Upper lobe of left lung (tissue), 6 donors: ENCODE measurements around the gene ADD2. TPM values are rescaled to one million over a fixed set of nuclear protein-coding genes. Genes with fewer than 3 reads are reported as not detected.

Experiments used
- ATAC-seq, 2 donors: fragments of 200-7000 bp; cut with Tn5 transposase; one replicate each; pipeline ENCODE4 v1.9.1; 2022; ENCODE audit warnings: mild to moderate bottlenecking in 2 of 2, moderate library complexity in 2 of 2; ENCODE audit not compliant: low FRiP score in 2 of 2
- DNase-seq, 2 donors: peaks; one replicate each; pipeline ENCODE4 v3.0.0-alpha.2; 2019 to 2020
- H3K27ac ChIP-seq, 4 donors: fragments of 200-600 bp; sonication (generic); one replicate each; pipeline ENCODE4 v1.5.1; 2016 to 2019
- H3K27me3 ChIP-seq, 4 donors: fragments of 200-600 bp; sonication (generic); one replicate each; pipeline ENCODE4 v1.5.1; 2017 to 2019
- H3K36me3 ChIP-seq, 4 donors: fragments of 200-600 bp; sonication (generic); one replicate each; pipeline ENCODE4 v1.5.1; 2016 to 2019
- H3K4me1 ChIP-seq, 4 donors: fragments of 200-600 bp; sonication (generic); one replicate each; pipeline ENCODE4 v1.5.1; 2018 to 2019
- H3K4me3 ChIP-seq, 4 donors: fragments of 200-600 bp; sonication (generic); one replicate each; pipeline ENCODE4 v1.5.1; 2017 to 2019; ENCODE audit warnings: mild to moderate bottlenecking in 2 of 4, moderate library complexity in 1 of 4
- H3K9me3 ChIP-seq, 4 donors: fragments of 200-600 bp; sonication (generic); one replicate each; pipeline ENCODE4 v1.5.1; 2018 to 2019
- EP300 ChIP-seq, 4 donors: sonication (generic); formaldehyde crosslinking; IDR thresholded peaks; one replicate each; pipeline ENCODE4 v1.5.1; 2017; ENCODE audit warnings: antibody characterized with exemption in 4 of 4, control low read depth in 2 of 4
- POLR2A ChIP-seq, 4 donors: fragments of 450-650 bp; IDR thresholded peaks; one replicate each; pipeline ENCODE4 v1.5.1; 2016 to 2017; ENCODE audit warnings: antibody characterized with exemption in 4 of 4, mild to moderate bottlenecking in 2 of 4
- POLR2AphosphoS5 ChIP-seq, 2 donors: sonication (generic); formaldehyde crosslinking; IDR thresholded peaks; one replicate each; pipeline ENCODE4 v1.5.1; 2017; ENCODE audit warnings: antibody characterized with exemption in 2 of 2
- WGBS, 2 donors: methylation state at CpG; one replicate each; pipeline ENCODE4 v1.1.5; 2017 to 2018; 5-methylcytosine and 5-hydroxymethylcytosine counted together
- total RNA-seq, 6 donors: library from RNA; depleted of rRNA in 4 of 6; stranded (reverse); fragments of >200 nt in 4 of 6; gene quantifications; one replicate each; pipeline versions ENCODE4 v1.1.0 to v1.2.1, GENCODE V29; 2016 to 2021
- TF ChIP-seq, protein P1 (sequence below), 6 experiments: fragments of 450-650 bp in 4 of 6; fragments of 200-600 bp in 2 of 6; sonication (generic) in 2 of 6; IDR thresholded peaks; one replicate each; pipeline ENCODE4 v1.5.1; 2016 to 2019; ENCODE audit warnings: antibody characterized with exemption in 6 of 6
- donor health status: DM: no; HTN: no; CAD: no; lungs with moderate emphysema.
- donor health status: DM: no; HTN: yes; CAD: no; lungs with severe emphysema.

Gene ADD2
- total RNA-seq, 6 donors from 2014 or later: under 0.01 to 3.3 (median 0.50) TPM

GRCh38 chr2:70751881-70752280 lies 16.1 kb downstream of the ADD2 start:
- Histone ChIP-seq H3K27me3 (no peaks in the 10 kb centered on the region), H3K4me3 (no peak overlapping the region), H3K27ac (no peak overlapping the region), H3K4me1 (peaks cover 0 to 5% (median 0%) of the 10 kb centered on the region in 4 donors), H3K9me3 (no peaks in the 10 kb centered on the region), H3K36me3 (no peaks in the 10 kb centered on the region)
- TF ChIP-seq EP300 (IDR thresholded peaks at IDR 0.05) (no peak), POLR2AphosphoS5 (IDR thresholded peaks at IDR 0.05) (no peak), POLR2A (IDR thresholded peaks at IDR 0.05) (no peak)
- TF ChIP-seq, protein P1, sequence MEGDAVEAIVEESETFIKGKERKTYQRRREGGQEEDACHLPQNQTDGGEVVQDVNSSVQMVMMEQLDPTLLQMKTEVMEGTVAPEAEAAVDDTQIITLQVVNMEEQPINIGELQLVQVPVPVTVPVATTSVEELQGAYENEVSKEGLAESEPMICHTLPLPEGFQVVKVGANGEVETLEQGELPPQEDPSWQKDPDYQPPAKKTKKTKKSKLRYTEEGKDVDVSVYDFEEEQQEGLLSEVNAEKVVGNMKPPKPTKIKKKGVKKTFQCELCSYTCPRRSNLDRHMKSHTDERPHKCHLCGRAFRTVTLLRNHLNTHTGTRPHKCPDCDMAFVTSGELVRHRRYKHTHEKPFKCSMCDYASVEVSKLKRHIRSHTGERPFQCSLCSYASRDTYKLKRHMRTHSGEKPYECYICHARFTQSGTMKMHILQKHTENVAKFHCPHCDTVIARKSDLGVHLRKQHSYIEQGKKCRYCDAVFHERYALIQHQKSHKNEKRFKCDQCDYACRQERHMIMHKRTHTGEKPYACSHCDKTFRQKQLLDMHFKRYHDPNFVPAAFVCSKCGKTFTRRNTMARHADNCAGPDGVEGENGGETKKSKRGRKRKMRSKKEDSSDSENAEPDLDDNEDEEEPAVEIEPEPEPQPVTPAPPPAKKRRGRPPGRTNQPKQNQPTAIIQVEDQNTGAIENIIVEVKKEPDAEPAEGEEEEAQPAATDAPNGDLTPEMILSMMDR (IDR thresholded peaks at IDR 0.05): no peak
- DNase-seq: no peak
- ATAC-seq: no peak
- 71 to 73% methylated on average over 4 of the region's 4 CpGs for WGBS, 2 donors

GRCh38 chr2:70750320-70750719 lies 17.7 kb downstream of the ADD2 start:
- H3K4me1 ChIP-seq: peaks cover 0 to 5% (median 0%) of the 10 kb centered on the region in 4 donors
- H3K27me3 ChIP-seq: no peaks in the 10 kb centered on the region
- TF ChIP-seq POLR2A (IDR thresholded peaks at IDR 0.05) (no peak), EP300 (IDR thresholded peaks at IDR 0.05) (no peak), POLR2AphosphoS5 (IDR thresholded peaks at IDR 0.05) (no peak)
- TF ChIP-seq, protein P1 (IDR thresholded peaks at IDR 0.05): no peak
- DNase-seq (no peak), ATAC-seq (no peak)
- H3K4me3 ChIP-seq: no peak overlapping the region
- H3K9me3 ChIP-seq: no peaks in the 10 kb centered on the region
- no peaks in the 10 kb centered on the region for H3K36me3 ChIP-seq
- H3K27ac ChIP-seq: no peak overlapping the region
- 85 to 96% methylated on average over 1 of the region's 1 CpG for WGBS, 2 donors

GRCh38 chr2:70748002-70748784 lies 19.8 kb downstream of the ADD2 start:
- TF ChIP-seq POLR2AphosphoS5 (IDR thresholded peaks at IDR 0.05) (no peak), POLR2A (IDR thresholded peaks at IDR 0.05) (no peak), EP300 (IDR thresholded peaks at IDR 0.05) (no peak)
- TF ChIP-seq, protein P1 (IDR thresholded peaks at IDR 0.05): no peak
- no peak overlapping the region for H3K4me3 ChIP-seq
- 50 to 67% methylated on average over 1 of the region's 1 CpG for WGBS, 2 donors
- ATAC-seq: no peak
- H3K9me3 ChIP-seq: no peaks in the 10 kb centered on the region
- H3K27ac ChIP-seq: no peak overlapping the region
- H3K4me1 ChIP-seq: no peaks in the 10 kb centered on the region
- no peaks in the 10 kb centered on the region for H3K27me3 ChIP-seq
- DNase-seq: no peak
- H3K36me3 ChIP-seq: no peaks in the 10 kb centered on the region

DNA sequence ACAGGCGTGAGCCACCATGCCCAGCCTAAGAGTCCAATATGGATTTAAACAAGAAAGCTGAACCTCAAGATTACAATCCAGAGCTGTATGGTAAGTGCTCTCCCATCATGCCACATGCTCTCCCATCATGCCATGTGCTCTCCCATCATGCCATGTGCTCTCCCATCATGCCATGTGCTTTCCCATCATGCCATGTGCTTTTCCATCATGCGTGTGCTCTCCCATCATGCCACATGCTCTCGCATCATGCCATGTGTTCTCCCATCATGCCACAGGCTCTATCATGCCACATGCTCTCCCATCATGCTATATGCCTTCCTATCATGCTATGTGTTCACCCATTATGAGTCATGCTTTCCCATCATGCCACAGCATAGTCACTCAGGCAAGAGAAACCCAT lies 20.7 kb downstream of the ADD2 start:
- no peak overlapping the region for H3K4me3 ChIP-seq
- H3K4me1 ChIP-seq: no peaks in the 10 kb centered on the region
- WGBS, 2 donors: 92 to 98% methylated on average over 3 of the region's 3 CpGs
- no peak for ATAC-seq
- TF ChIP-seq, protein P1 (IDR thresholded peaks at IDR 0.05): no peak
- TF ChIP-seq EP300 (IDR thresholded peaks at IDR 0.05) (no peak), POLR2AphosphoS5 (IDR thresholded peaks at IDR 0.05) (no peak), POLR2A (IDR thresholded peaks at IDR 0.05) (no peak)
- no peak overlapping the region for H3K27ac ChIP-seq
- H3K36me3 ChIP-seq: no peaks in the 10 kb centered on the region
- H3K9me3 ChIP-seq: no peaks in the 10 kb centered on the region
- no peaks in the 10 kb centered on the region for H3K27me3 ChIP-seq
- DNase-seq: no peak
